K562 (cell line): Measurements from ENCODE around the gene KMT2E. TPM values are rescaled to one million over a fixed set of nuclear protein-coding genes. Genes with fewer than 3 reads are reported as not detected.
A peak's percentile ranks its signal among the peaks of the same experiment; 100 is the strongest.

Source experiments
- ARNT ChIP-seq, 2 experiments: fragments of 450-650 bp; IDR thresholded peaks; 2 replicates each; pipeline ENCODE4 v1.6.1; 2016; ENCODE audit warnings: mild to moderate bottlenecking in 1 of 2
- ATF6 ChIP-seq: sonication (generic); formaldehyde crosslinking; IDR thresholded peaks from 2 replicates; pipeline ENCODE4 v1.4.0; 2020; ENCODE audit warnings: mild to moderate bottlenecking, missing genetic modification reagents
- CBX3 ChIP-seq, 2 experiments: IDR thresholded peaks; 1 replicate in 1 of 2; 2 replicates in 1 of 2; pipeline ENCODE4 v1.6.1; 2012; ENCODE audit warnings: inconsistent platforms in 2 of 2, low read length in 2 of 2, borderline replicate concordance in 1 of 2, control low read depth in 1 of 2
- EP300 ChIP-seq: IDR thresholded peaks from 2 replicates; pipeline ENCODE4 v1.6.1; 2012; ENCODE audit warnings: low read length, improper control_type of control experiment
- KLF10 ChIP-seq: fragments of 250-450 bp; sonication (Bioruptor Pico); IDR thresholded peaks from 2 replicates; pipeline ENCODE4 v1.6.1; 2021; ENCODE audit warnings: matching md5 sums
- POLR2B ChIP-seq: fragments of 450-650 bp; IDR thresholded peaks from 2 replicates; pipeline ENCODE4 v1.6.1; 2018; ENCODE audit warnings: low read depth; ENCODE audit not compliant: partially characterized antibody
- TEAD2 ChIP-seq: fragments of 450-650 bp; IDR thresholded peaks from 2 replicates; pipeline ENCODE4 v1.6.1; 2016; ENCODE audit warnings: missing genetic modification characterization, control low read depth, missing compliant biosample characterization
- TGIF2 ChIP-seq: sonication (generic); formaldehyde crosslinking; IDR thresholded peaks from 2 replicates; pipeline ENCODE4 v1.8.1; 2022; ENCODE audit warnings: mild to moderate bottlenecking, missing genetic modification reagents, moderate library complexity
- TOE1 ChIP-seq, 2 experiments: fragments of 450-650 bp in 1 of 2; sonication (generic) in 1 of 2; formaldehyde crosslinking in 1 of 2; IDR thresholded peaks; 2 replicates each; pipeline versions ENCODE4 v1.7.1 to v1.8.0; 2016 to 2022; ENCODE audit warnings: borderline replicate concordance in 2 of 2, mild to moderate bottlenecking in 2 of 2, antibody characterized with exemption in 1 of 2, inconsistent platforms in 1 of 2, low read depth in 1 of 2, missing genetic modification reagents in 1 of 2, moderate library complexity in 1 of 2
- TSHZ1 ChIP-seq: fragments of 250-450 bp; sonication (Bioruptor Pico); IDR thresholded peaks from 2 replicates; pipeline ENCODE4 v1.4.0; 2020; ENCODE audit warnings: mild to moderate bottlenecking, moderate library complexity
- XRCC4 ChIP-seq: IDR thresholded peaks from one replicate; pipeline ENCODE4 v1.6.1; 2011; ENCODE audit not compliant: insufficient read depth, insufficient read length; ENCODE audit errors: extremely low read depth
- ZNF280A ChIP-seq: fragments of 450-650 bp; IDR thresholded peaks from 2 replicates; pipeline ENCODE4 v1.6.1; 2018; ENCODE audit warnings: mild to moderate bottlenecking, low read depth; ENCODE audit not compliant: partially characterized antibody
- ZNF449 ChIP-seq: fragments of 250-450 bp; sonication (Bioruptor Pico); IDR thresholded peaks from 2 replicates; pipeline ENCODE4 v1.8.0; 2022; ENCODE audit warnings: moderate library complexity, mild to moderate bottlenecking, inconsistent platforms
- ZNF740 ChIP-seq, 3 experiments: fragments of 200-800 bp in 1 of 3; sonication (Bioruptor generic) in 1 of 3; sonication (generic) in 1 of 3; formaldehyde crosslinking in 1 of 3; IDR thresholded peaks; 2 replicates each; pipeline versions ENCODE4 v1.6.1 to v1.8.0; 2016 to 2022; ENCODE audit warnings: mild to moderate bottlenecking in 2 of 3, missing compliant biosample characterization in 2 of 3, missing genetic modification characterization in 2 of 3, missing genetic modification reagents in 1 of 3
- ZZZ3 ChIP-seq: fragments of 450-650 bp; IDR thresholded peaks from 2 replicates; pipeline ENCODE4 v1.6.1; 2016; ENCODE audit warnings: antibody characterized with exemption, mild to moderate bottlenecking, moderate library complexity
- polyA plus RNA-seq, 8 experiments: library from polyadenylated mRNA; depleted of rRNA in 4 of 8; stranded (reverse) in 5 of 8; unstranded in 3 of 8; fragments of >200 nt; fragmentation: Nextera tagmentation in 2 of 8; fragmentation: Illumina TruSeq in 1 of 8; extraction: Ambion mirVana in 2 of 8; extraction: Trizol in 1 of 8; gene quantifications; 2 replicates each; pipeline versions ENCODE4 v1.2.1 to v1.2.3, GENCODE V29; 2011 to 2014; ENCODE audit warnings: inconsistent platforms in 1 of 8, missing spikeins in 1 of 8
- total RNA-seq, 7 experiments: library from RNA; depleted of rRNA in 6 of 7; stranded (reverse); fragments of >200 nt in 6 of 7; fragmentation: Illumina TruSeq in 2 of 7; extraction: Trizol in 2 of 7; gene quantifications; 2 replicates each; pipeline versions ENCODE4 v1.2.1 to v1.2.3, GENCODE V29; 2011 to 2021; ENCODE audit warnings: low replicate concordance in 1 of 7

KMT2E gene
- total and polyA plus RNA-seq, 9 of the 15 experiments (the other 6 are each of a cell fraction or from before 2014, with no cell fraction given), result 8.9 to 55.3 (median 38.1) TPM

GRCh38 chr7:105014693-105015389, 836 bp downstream of the KMT2E start (continued):
- no peak for TF ChIP-seq ZNF449 (CRISPR knock-in tag)
- no peak for TF ChIP-seq KLF10 (CRISPR knock-in tag)
- TF ChIP-seq ARNT (IDR thresholded peaks at IDR 0.05), result peak in 1 of 2 experiments; percentile 54; a peak in 1 of 4 replicates
- TF ChIP-seq ATF6, result peak; percentile 87
- peak; percentile 10 for TF ChIP-seq EP300
- TF ChIP-seq ZNF280A, result no peak
- no peak for TF ChIP-seq TEAD2 (tag)
- TF ChIP-seq XRCC4, result no peak
- no peak for TF ChIP-seq ZZZ3
- TF ChIP-seq TOE1 (IDR thresholded peaks at IDR 0.05; ENCODE audit: borderline replicate concordance), result peak; percentile 11; the same call in 1 of the 2 replicates
- no peak for TF ChIP-seq TOE1 (CRISPR knock-in tag; IDR thresholded peaks at IDR 0.05; ENCODE audit: borderline replicate concordance, low read depth)
- TF ChIP-seq CBX3 (IDR thresholded peaks at IDR 0.05; ENCODE audit: borderline replicate concordance in 1 of 2, low read length in 2 of 2), result peak in 1 of 2 experiments; percentile 53; a peak in 1 of 3 replicates
- no peak for TF ChIP-seq ZNF740 (CRISPR knock-in tag; IDR thresholded peaks at IDR 0.05)
- TF ChIP-seq ZNF740 (tag; IDR thresholded peaks at IDR 0.05), result peak in 1 of 2 experiments; percentile 32; a peak in 2 of 4 replicates
- no peak for TF ChIP-seq TSHZ1 (CRISPR knock-in tag)
- peak; percentile 54 for TF ChIP-seq POLR2B
- TF ChIP-seq TGIF2, result no peak
